Neutrophil (primary cell): ENCODE data around the gene BORCS5.

Experiments used
- H3K27ac ChIP-seq: fragments of 200-600 bp; sonication (generic); 2 replicates; pipeline ENCODE4 v1.5.1; 2016; ENCODE audit warnings: mild to moderate bottlenecking, moderate library complexity
- H3K27me3 ChIP-seq: fragments of 200-600 bp; sonication (generic); 2 replicates; pipeline ENCODE4 v1.6.0; 2016; ENCODE audit warnings: mild to moderate bottlenecking
- H3K36me3 ChIP-seq: fragments of 200-600 bp; sonication (generic); 2 replicates; pipeline ENCODE4 v1.5.1; 2017
- H3K4me1 ChIP-seq, 2 experiments: fragments of 200-600 bp in 1 of 2; sonication (generic) in 1 of 2; 1 replicate in 1 of 2; 2 replicates in 1 of 2; pipeline versions ENCODE4 v1.5.1 to v1.6.1; 2013 to 2016; ENCODE audit warnings: low read depth in 1 of 2, low read length in 1 of 2, mild to moderate bottlenecking in 1 of 2, moderate library complexity in 1 of 2; ENCODE audit not compliant: control insufficient read depth in 1 of 2, insufficient read depth in 1 of 2
- H3K4me3 ChIP-seq, 2 experiments: fragments of 200-600 bp in 1 of 2; sonication (generic) in 1 of 2; 1 replicate in 1 of 2; 2 replicates in 1 of 2; pipeline ENCODE4 v1.5.1; 2013 to 2016; ENCODE audit warnings: low read depth in 1 of 2, low read length in 1 of 2, mild to moderate bottlenecking in 1 of 2, moderate library complexity in 1 of 2
- H3K9me3 ChIP-seq: fragments of 200-600 bp; sonication (generic); 2 replicates; pipeline ENCODE4 v1.5.1; 2016
- CTCF ChIP-seq: fragments of 200-600 bp; sonication (generic); IDR thresholded peaks from 2 replicates; pipeline ENCODE4 v1.5.1; 2016; ENCODE audit warnings: antibody characterized with exemption

The BORCS5 gene

GRCh38 chr12:12502815-12503151 lies 145.9 kb downstream of the BORCS5 start:
- H3K4me3 ChIP-seq = no peak overlapping the region
- no peaks in the 10 kb centered on the region for H3K9me3 ChIP-seq
- no peak overlapping the region for H3K27ac ChIP-seq
- no peaks in the 10 kb centered on the region for H3K27me3 ChIP-seq
- no peaks in the 10 kb centered on the region for H3K36me3 ChIP-seq
- H3K4me1 ChIP-seq = peaks cover 14 to 18% of the 10 kb centered on the region in 2 experiments
- TF ChIP-seq CTCF = no peak

DNA sequence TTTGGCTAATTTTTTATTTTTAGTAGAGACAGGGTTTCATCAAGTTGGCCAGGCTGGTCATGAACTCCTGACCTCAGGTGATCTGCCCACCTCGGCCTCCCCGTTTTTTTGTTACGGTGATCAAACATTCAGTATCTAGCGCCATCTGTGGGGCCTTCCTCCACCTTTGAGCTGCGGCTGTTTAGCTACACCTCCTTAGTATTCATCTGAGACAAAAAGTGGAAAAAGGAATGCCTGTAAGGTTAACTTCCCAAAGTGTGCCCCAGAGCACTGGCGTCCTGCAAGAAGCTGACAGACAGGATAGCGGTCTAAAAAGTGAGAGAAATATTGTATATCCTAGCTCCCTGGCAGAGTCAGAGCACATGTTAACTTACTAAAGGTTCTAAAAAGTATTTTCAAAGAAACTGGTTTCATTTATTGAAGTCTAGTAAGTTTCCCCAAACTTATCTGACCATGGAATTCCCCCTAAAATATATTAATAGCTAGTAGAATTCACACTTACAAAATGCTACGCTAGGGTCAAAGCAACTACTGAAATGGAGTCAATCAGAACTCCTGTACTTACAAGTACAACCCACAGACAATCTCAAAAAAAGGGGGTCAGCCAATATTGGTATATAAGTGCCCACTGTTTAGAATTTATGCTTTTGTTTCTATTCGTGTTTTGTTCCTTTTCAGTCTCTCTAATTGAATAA lies 146.7 kb downstream of the BORCS5 start:
- no peak for TF ChIP-seq CTCF
- Histone ChIP-seq H3K9me3 (no peaks in the 10 kb centered on the region), H3K36me3 (no peaks in the 10 kb centered on the region), H3K4me1 (peaks cover 22 to 25% of the 10 kb centered on the region in 2 experiments), H3K27me3 (no peaks in the 10 kb centered on the region), H3K4me3 (no peak overlapping the region), H3K27ac (no peak overlapping the region)

GRCh38 chr12:12505544-12506495 lies 148.9 kb downstream of the BORCS5 start:
- Histone ChIP-seq H3K4me1 (peaks cover 23 to 34% of the 10 kb centered on the region in 2 experiments), H3K4me3 (no peak overlapping the region), H3K36me3 (no peaks in the 10 kb centered on the region), H3K27ac (no peak overlapping the region), H3K9me3 (no peaks in the 10 kb centered on the region), H3K27me3 (no peaks in the 10 kb centered on the region)
- TF ChIP-seq CTCF = no peak

GRCh38 chr12:12506496-12506890 lies 149.6 kb downstream of the BORCS5 start:
- Histone ChIP-seq H3K9me3 (no peaks in the 10 kb centered on the region), H3K4me3 (no peak overlapping the region), H3K4me1 (peaks cover 23 to 34% of the 10 kb centered on the region in 2 experiments), H3K27ac (no peak overlapping the region), H3K27me3 (no peaks in the 10 kb centered on the region), H3K36me3 (no peaks in the 10 kb centered on the region)
- TF ChIP-seq CTCF = no peak

DNA sequence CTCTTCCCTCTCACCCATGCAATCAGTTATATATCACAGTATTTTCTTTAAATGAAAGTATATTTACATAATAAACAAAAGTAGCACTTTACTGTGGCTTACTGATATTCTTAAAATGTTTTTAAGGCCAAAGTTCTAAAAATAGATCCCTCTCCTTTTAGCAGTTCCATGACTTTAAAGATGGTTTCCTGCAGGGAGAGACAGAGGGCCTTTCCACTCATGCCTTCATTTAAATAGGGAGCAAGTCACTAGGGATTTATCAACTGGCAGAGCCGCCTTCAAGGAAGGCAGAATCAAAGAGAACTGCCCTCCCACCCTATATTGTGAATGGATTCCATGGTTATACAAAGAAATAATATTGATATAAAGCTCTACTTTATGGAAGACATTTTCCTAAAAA lies 150.2 kb downstream of the BORCS5 start:
- TF ChIP-seq CTCF = no peak
- Histone ChIP-seq H3K4me1 (peaks cover 23 to 34% of the 10 kb centered on the region in 2 experiments), H3K9me3 (no peaks in the 10 kb centered on the region), H3K27me3 (no peaks in the 10 kb centered on the region), H3K4me3 (no peak overlapping the region), H3K36me3 (no peaks in the 10 kb centered on the region), H3K27ac (no peak overlapping the region)
